DND-41 (cell line): ENCODE measurements around the gene SLC38A10.

Experiments used
- ATAC-seq: fragments of 200-7000 bp; cut with Tn5 transposase; 3 replicates; pipeline ENCODE4 v1.9.1; 2021; ENCODE audit warnings: low read depth; ENCODE audit not compliant: insufficient read depth
- DNase-seq: peaks from one replicate; pipeline ENCODE4 v3.0.0-alpha.2; 2020
- H2AFZ ChIP-seq: 2 replicates; pipeline ENCODE4 v1.6.0; 2012; ENCODE audit warnings: low read depth, low read length
- H3K27ac ChIP-seq: 2 replicates; pipeline ENCODE4 v1.5.1; 2012; ENCODE audit warnings: low read length, inconsistent platforms
- H3K27me3 ChIP-seq: fragments of 200-600 bp; sonication (generic); 2 replicates; pipeline ENCODE4 v1.6.0; 2012; ENCODE audit warnings: low read length, mild to moderate bottlenecking, inconsistent platforms; ENCODE audit not compliant: insufficient read depth, poor library complexity
- H3K36me3 ChIP-seq: 2 replicates; pipeline ENCODE4 v1.5.1; 2012; ENCODE audit warnings: low read length, inconsistent platforms; ENCODE audit not compliant: insufficient read depth
- H3K4me1 ChIP-seq: 2 replicates; pipeline ENCODE4 v1.5.1; 2012; ENCODE audit warnings: mild to moderate bottlenecking, low read length; ENCODE audit not compliant: insufficient read depth
- H3K4me2 ChIP-seq: 2 replicates; pipeline ENCODE4 v1.6.0; 2012; ENCODE audit warnings: mild to moderate bottlenecking, moderate library complexity, low read length, inconsistent platforms; ENCODE audit not compliant: insufficient read depth
- H3K4me3 ChIP-seq, 2 experiments: fragments of 200-600 bp in 1 of 2; shearing (Covaris generic) in 1 of 2; 2 replicates each; pipeline ENCODE4 v1.5.1; 2012 to 2016; ENCODE audit warnings: inconsistent platforms in 2 of 2, low read length in 2 of 2, mild to moderate bottlenecking in 2 of 2, low read depth in 1 of 2, moderate library complexity in 1 of 2
- H3K79me2 ChIP-seq: 2 replicates; pipeline ENCODE4 v1.6.0; 2012; ENCODE audit warnings: low read length, inconsistent platforms; ENCODE audit not compliant: insufficient read depth
- H3K9ac ChIP-seq: 2 replicates; pipeline ENCODE4 v1.6.0; 2012; ENCODE audit warnings: low read depth, mild to moderate bottlenecking, inconsistent platforms, low read length, moderate library complexity
- H3K9me3 ChIP-seq: 2 replicates; pipeline ENCODE4 v1.5.1; 2012; ENCODE audit warnings: low read length, moderate library complexity, mild to moderate bottlenecking, inconsistent platforms; ENCODE audit not compliant: insufficient read depth, severe bottlenecking
- H4K20me1 ChIP-seq: 2 replicates; pipeline ENCODE4 v1.6.0; 2012; ENCODE audit warnings: low read length; ENCODE audit not compliant: insufficient read depth
- CTCF ChIP-seq: IDR thresholded peaks from 2 replicates; pipeline ENCODE4 v1.5.1; 2012; ENCODE audit warnings: borderline replicate concordance, low read length, moderate library complexity, mild to moderate bottlenecking; ENCODE audit not compliant: poor library complexity, severe bottlenecking; ENCODE audit errors: extremely low read depth
- EZH2 ChIP-seq: IDR thresholded peaks from 3 replicates; pipeline ENCODE4 v1.6.1; 2012; ENCODE audit warnings: borderline replicate concordance, low read depth, mild to moderate bottlenecking, moderate library complexity, low read length, inconsistent platforms; ENCODE audit not compliant: severe bottlenecking

SLC38A10 gene

GRCh38 chr17:81260641-81261040, 34.5 kb downstream of the SLC38A10 start:
- no peaks in the 10 kb centered on the region for H3K27me3 ChIP-seq
- H3K4me1 ChIP-seq, result no peaks in the 10 kb centered on the region
- no peak for DNase-seq
- H3K79me2 ChIP-seq, result no peaks in the 10 kb centered on the region
- H3K4me3 ChIP-seq, result no peak overlapping the region
- no peaks in the 10 kb centered on the region for H3K9me3 ChIP-seq
- TF ChIP-seq CTCF (no peak), EZH2 (no peak)
- ATAC-seq, result no peak
- peaks cover 89% of the 10 kb centered on the region for H3K36me3 ChIP-seq
- H3K4me2 ChIP-seq, result no peak overlapping the region
- H3K27ac ChIP-seq, result no peak overlapping the region
- H2AFZ ChIP-seq, result no peak overlapping the region
- no peak overlapping the region for H3K9ac ChIP-seq
- H4K20me1 ChIP-seq, result peaks cover 22% of the 10 kb centered on the region; the same call in 1 of the 2 replicates

GRCh38 chr17:81260171-81260570, 34.9 kb downstream of the SLC38A10 start:
- Histone ChIP-seq H2AFZ (no peak overlapping the region), H4K20me1 (peaks cover 19% of the 10 kb centered on the region; the same call in 1 of the 2 replicates), H3K27ac (no peak overlapping the region), H3K36me3 (peaks cover 85% of the 10 kb centered on the region), H3K9ac (no peak overlapping the region), H3K4me2 (no peak overlapping the region), H3K4me1 (no peaks in the 10 kb centered on the region), H3K4me3 (no peak overlapping the region), H3K27me3 (no peaks in the 10 kb centered on the region), H3K9me3 (no peaks in the 10 kb centered on the region), H3K79me2 (no peaks in the 10 kb centered on the region)
- no peak for DNase-seq
- TF ChIP-seq CTCF (no peak), EZH2 (no peak)
- no peak for ATAC-seq

- DNase-seq (no peak), ATAC-seq (no peak)
- Histone ChIP-seq H3K36me3 (peaks cover 79% of the 10 kb centered on the region), H3K4me3 (no peak overlapping the region), H3K4me2 (no peak overlapping the region), H4K20me1 (peaks cover 26% of the 10 kb centered on the region; the same call in 1 of the 2 replicates), H3K9ac (no peak overlapping the region), H3K9me3 (no peaks in the 10 kb centered on the region), H2AFZ (no peak overlapping the region), H3K27me3 (no peaks in the 10 kb centered on the region), H3K79me2 (no peaks in the 10 kb centered on the region), H3K27ac (no peak overlapping the region), H3K4me1 (no peaks in the 10 kb centered on the region)
- TF ChIP-seq EZH2 (no peak), CTCF (no peak)
These were observed 36.0 kb downstream of the SLC38A10 start for GRCh38 chr17:81259058-81259605.
